H9 (cell line): ENCODE data around the gene STX11. TPM values are rescaled to one million over a fixed set of nuclear protein-coding genes. Genes with fewer than 3 reads are reported as not detected.

Source experiments
- DNase-seq: peaks from one replicate; pipeline ENCODE4 v3.0.0-alpha.2; 2017
- H2AFZ ChIP-seq: one replicate; pipeline ENCODE4 v1.6.1; 2013; ENCODE audit warnings: mild to moderate bottlenecking, low read length, control low read depth, moderate library complexity
- H2AK5ac ChIP-seq: 2 replicates; pipeline ENCODE4 v1.6.1; 2013; ENCODE audit warnings: low read length, control low read depth, mixed read lengths; ENCODE audit not compliant: insufficient read length
- H2BK120ac ChIP-seq: one replicate; pipeline ENCODE4 v1.6.1; 2013; ENCODE audit warnings: low read depth, mild to moderate bottlenecking, low read length, control low read depth, inconsistent platforms; ENCODE audit not compliant: poor library complexity, severe bottlenecking
- H2BK12ac ChIP-seq: 2 replicates; pipeline ENCODE4 v1.6.1; 2013; ENCODE audit warnings: low read length, control low read depth, mixed read lengths, low read depth; ENCODE audit not compliant: insufficient read length
- H2BK15ac ChIP-seq: 2 replicates; pipeline ENCODE4 v1.6.1; 2013; ENCODE audit warnings: low read depth, low read length, control low read depth
- H2BK20ac ChIP-seq: one replicate; pipeline ENCODE4 v1.6.1; 2013; ENCODE audit warnings: low read depth, mild to moderate bottlenecking, low read length, control low read depth, inconsistent platforms; ENCODE audit not compliant: poor library complexity, severe bottlenecking
- H2BK5ac ChIP-seq: 2 replicates; pipeline ENCODE4 v1.6.1; 2013; ENCODE audit warnings: low read length, control low read depth, mixed read lengths; ENCODE audit not compliant: insufficient read length
- H3K14ac ChIP-seq: 2 replicates; pipeline ENCODE4 v1.6.1; 2013; ENCODE audit warnings: low read length, control low read depth; ENCODE audit not compliant: insufficient read depth
- H3K18ac ChIP-seq: 2 replicates; pipeline ENCODE4 v1.6.1; 2013; ENCODE audit warnings: low read depth, mild to moderate bottlenecking, mixed read lengths, low read length, control low read depth; ENCODE audit not compliant: insufficient read length
- H3K23ac ChIP-seq: 2 replicates; pipeline ENCODE4 v1.6.1; 2013; ENCODE audit warnings: low read length, control low read depth, mixed read lengths, low read depth; ENCODE audit not compliant: insufficient read length
- H3K23me2 ChIP-seq: 2 replicates; pipeline ENCODE4 v1.6.1; 2013; ENCODE audit warnings: low read depth, mild to moderate bottlenecking, mixed read lengths, low read length, control low read depth; ENCODE audit not compliant: insufficient read length, poor library complexity, severe bottlenecking
- H3K27ac ChIP-seq: 2 replicates; pipeline ENCODE4 v1.5.1; 2013; ENCODE audit warnings: low read length, control low read depth, mixed read lengths, low read depth; ENCODE audit not compliant: insufficient read length
- H3K27me3 ChIP-seq: 2 replicates; pipeline ENCODE4 v1.6.1; 2013; ENCODE audit warnings: low read length, control low read depth, inconsistent platforms; ENCODE audit not compliant: insufficient read depth
- H3K4ac ChIP-seq: 2 replicates; pipeline ENCODE4 v1.6.1; 2013; ENCODE audit warnings: low read depth, mild to moderate bottlenecking, control low read depth, inconsistent platforms, low read length, moderate library complexity
- H3K4me1 ChIP-seq: 2 replicates; pipeline ENCODE4 v1.6.1; 2013; ENCODE audit warnings: low read length, control low read depth, inconsistent platforms; ENCODE audit not compliant: insufficient read depth
- H3K4me2 ChIP-seq: 2 replicates; pipeline ENCODE4 v1.6.1; 2013; ENCODE audit warnings: low read length, control low read depth, mixed read lengths; ENCODE audit not compliant: insufficient read length, insufficient read depth
- H3K56ac ChIP-seq: 2 replicates; pipeline ENCODE4 v1.6.1; 2013; ENCODE audit warnings: low read depth, mild to moderate bottlenecking, mixed read lengths, low read length, control low read depth; ENCODE audit not compliant: insufficient read length
- H3K79me1 ChIP-seq: 2 replicates; pipeline ENCODE4 v1.6.1; 2013; ENCODE audit warnings: low read depth, mild to moderate bottlenecking, moderate library complexity, low read length, control low read depth, inconsistent platforms; ENCODE audit not compliant: insufficient read depth, poor library complexity, severe bottlenecking
- H3K79me2 ChIP-seq: 2 replicates; pipeline ENCODE4 v1.6.1; 2013; ENCODE audit warnings: low read length, control low read depth, inconsistent platforms; ENCODE audit not compliant: insufficient read depth
- H3K9ac ChIP-seq: 2 replicates; pipeline ENCODE4 v1.6.1; 2013; ENCODE audit warnings: low read length, control low read depth, mixed read lengths; ENCODE audit not compliant: insufficient read length; ENCODE audit errors: extremely low read depth
- H3K9me3 ChIP-seq: one replicate; pipeline ENCODE4 v1.6.1; 2013; ENCODE audit warnings: low read depth, low read length, inconsistent platforms; ENCODE audit not compliant: control insufficient read depth
- H3T11ph ChIP-seq: one replicate; pipeline ENCODE4 v1.6.1; 2013; ENCODE audit warnings: mild to moderate bottlenecking, low read length, control low read depth, inconsistent platforms
- H4K20me1 ChIP-seq: one replicate; pipeline ENCODE4 v1.6.1; 2013; ENCODE audit not compliant: control insufficient read depth, insufficient read length, insufficient read depth
- H4K5ac ChIP-seq: 2 replicates; pipeline ENCODE4 v1.6.1; 2013; ENCODE audit warnings: low read depth, mild to moderate bottlenecking, mixed read lengths, low read length, control low read depth; ENCODE audit not compliant: insufficient read length
- H4K8ac ChIP-seq: replicated peaks from 2 replicates; pipeline ENCODE4 v1.6.1; 2013; ENCODE audit warnings: low read length, control low read depth, mixed read lengths, low read depth; ENCODE audit not compliant: insufficient read length
- H4K91ac ChIP-seq: 2 replicates; pipeline ENCODE4 v1.6.1; 2013; ENCODE audit warnings: low read depth, mild to moderate bottlenecking, moderate library complexity, mixed read lengths, low read length, control low read depth; ENCODE audit not compliant: insufficient read length
- H3K27ac Mint-ChIP-seq, 3 experiments: 2 replicates in 2 of 3; 3 replicates in 1 of 3; pipeline ENCODE4 v1.8.0; 2020 to 2021; ENCODE audit warnings: mixed read lengths in 3 of 3, mild to moderate bottlenecking in 1 of 3, moderate library complexity in 1 of 3
- H3K27me3 Mint-ChIP-seq: 2 replicates; pipeline ENCODE4 v1.8.0; 2021; ENCODE audit warnings: low read depth, mild to moderate bottlenecking, moderate library complexity, mixed read lengths
- H3K36me3 Mint-ChIP-seq, 3 experiments: 2 replicates in 2 of 3; 3 replicates in 1 of 3; pipeline ENCODE4 v1.8.0; 2020 to 2021; ENCODE audit warnings: low read depth in 3 of 3, mixed read lengths in 3 of 3; ENCODE audit not compliant: insufficient read depth in 1 of 3
- H3K4me1 Mint-ChIP-seq, 2 experiments: 2 replicates each; pipeline ENCODE4 v1.8.0; 2020; ENCODE audit warnings: mixed read lengths in 2 of 2
- H3K4me3 Mint-ChIP-seq, 2 experiments: 2 replicates in 1 of 2; 3 replicates in 1 of 2; pipeline ENCODE4 v1.8.0; 2020 to 2021; ENCODE audit warnings: mild to moderate bottlenecking in 2 of 2, mixed read lengths in 2 of 2, moderate library complexity in 1 of 2
- H3K9me3 Mint-ChIP-seq, 2 experiments: 2 replicates in 1 of 2; 3 replicates in 1 of 2; pipeline ENCODE4 v1.8.0; 2020; ENCODE audit warnings: mild to moderate bottlenecking in 2 of 2, mixed read lengths in 2 of 2, moderate library complexity in 1 of 2
- CTCF ChIP-seq: fragments of 200-600 bp; sonication (generic); conservative IDR thresholded peaks from 3 replicates; pipeline ENCODE4 v1.8.0; 2021; ENCODE audit warnings: antibody characterized with exemption, mild to moderate bottlenecking
- WGBS: extraction: QIAGEN DNeasy Blood & Tissue Kit; methylation state at CpG from one replicate; pipeline ENCODE4 v1.1.7; 2013; ENCODE audit warnings: missing lambda C conversion rate, low lambda C conversion rate, mixed read lengths; ENCODE audit not compliant: insufficient read length; ENCODE audit errors: extremely low coverage; 5-methylcytosine and 5-hydroxymethylcytosine counted together
- total RNA-seq: library from RNA; stranded (reverse); gene quantifications from 2 replicates; pipeline ENCODE4 v1.2.1, GENCODE V29; 2021

Gene STX11
- total RNA-seq, 1 experiment from 2014 or later, result 0.22 TPM

- H3K23me2 ChIP-seq, result no peaks in the 10 kb centered on the region
- Mint-ChIP-seq H3K4me3 (no peak overlapping the region), H3K27me3 (peaks cover 1% of the 10 kb centered on the region; the same call in 1 of the 2 replicates), H3K27ac (no peak overlapping the region; a peak in 1 of 7 replicates), H3K9me3 (no peaks in the 10 kb centered on the region), H3K36me3 (no peaks in the 10 kb centered on the region), H3K4me1 (peaks cover 14 to 15% of the 10 kb centered on the region in 2 experiments)
- no peak overlapping the region for H3K56ac ChIP-seq
- H2BK120ac ChIP-seq, result no peak overlapping the region
- no peaks in the 10 kb centered on the region for H4K20me1 ChIP-seq
- no peak for TF ChIP-seq CTCF
- no peak overlapping the region for H3T11ph ChIP-seq
- H2BK12ac ChIP-seq, result no peak overlapping the region
- H3K4ac ChIP-seq, result no peak overlapping the region
- no peaks in the 10 kb centered on the region for H3K27me3 ChIP-seq
- no peak overlapping the region for H3K18ac ChIP-seq
- H3K27ac ChIP-seq, result no peak overlapping the region
- H4K5ac ChIP-seq, result no peak overlapping the region
- H3K4me1 ChIP-seq, result no peaks in the 10 kb centered on the region; the same call in 1 of the 2 replicates
- WGBS, result no CpG with 5 or more reads among the region's 5 CpGs
- no peak for DNase-seq
- H3K23ac ChIP-seq, result no peak overlapping the region
- no peak overlapping the region for H2AFZ ChIP-seq
- no peak overlapping the region for H2BK5ac ChIP-seq
- no peak overlapping the region for H3K14ac ChIP-seq
- H3K79me2 ChIP-seq, result no peaks in the 10 kb centered on the region
- H3K9me3 ChIP-seq, result no peaks in the 10 kb centered on the region
- H2BK15ac ChIP-seq, result no peak overlapping the region
- no peak overlapping the region for H3K4me2 ChIP-seq
- no peak overlapping the region for H2AK5ac ChIP-seq
- no peak overlapping the region for H2BK20ac ChIP-seq
- H3K79me1 ChIP-seq, result no peaks in the 10 kb centered on the region
- H4K91ac ChIP-seq, result no peak overlapping the region
- no peak overlapping the region for H3K9ac ChIP-seq
- H4K8ac ChIP-seq, result no peak overlapping the region
These were observed 8.9 kb downstream of the STX11 start for GRCh38 chr6:144159223-144159622.
